ENCODE data around the gene CTRL.
"Not testable (repeated sequence)": the region's sequence is repeated elsewhere in the genome, so short reads cannot be mapped to it uniquely, and the experiment has no call there.

DNA sequence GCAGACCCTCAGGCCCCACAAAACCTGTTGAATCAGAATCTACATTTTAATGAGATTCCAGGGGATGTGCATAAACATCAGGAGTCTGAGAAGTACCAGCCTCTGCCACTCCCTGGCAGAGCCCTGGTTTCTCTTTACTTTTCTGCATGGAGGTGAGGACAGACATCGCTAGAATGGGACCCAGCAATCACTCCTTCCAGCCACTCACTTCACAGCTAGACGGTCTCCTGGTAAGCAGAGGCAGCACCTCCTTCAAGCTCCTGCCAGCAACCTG lies 16.2 kb downstream of the CTRL start:
- TF ChIP-seq, protein P1, sequence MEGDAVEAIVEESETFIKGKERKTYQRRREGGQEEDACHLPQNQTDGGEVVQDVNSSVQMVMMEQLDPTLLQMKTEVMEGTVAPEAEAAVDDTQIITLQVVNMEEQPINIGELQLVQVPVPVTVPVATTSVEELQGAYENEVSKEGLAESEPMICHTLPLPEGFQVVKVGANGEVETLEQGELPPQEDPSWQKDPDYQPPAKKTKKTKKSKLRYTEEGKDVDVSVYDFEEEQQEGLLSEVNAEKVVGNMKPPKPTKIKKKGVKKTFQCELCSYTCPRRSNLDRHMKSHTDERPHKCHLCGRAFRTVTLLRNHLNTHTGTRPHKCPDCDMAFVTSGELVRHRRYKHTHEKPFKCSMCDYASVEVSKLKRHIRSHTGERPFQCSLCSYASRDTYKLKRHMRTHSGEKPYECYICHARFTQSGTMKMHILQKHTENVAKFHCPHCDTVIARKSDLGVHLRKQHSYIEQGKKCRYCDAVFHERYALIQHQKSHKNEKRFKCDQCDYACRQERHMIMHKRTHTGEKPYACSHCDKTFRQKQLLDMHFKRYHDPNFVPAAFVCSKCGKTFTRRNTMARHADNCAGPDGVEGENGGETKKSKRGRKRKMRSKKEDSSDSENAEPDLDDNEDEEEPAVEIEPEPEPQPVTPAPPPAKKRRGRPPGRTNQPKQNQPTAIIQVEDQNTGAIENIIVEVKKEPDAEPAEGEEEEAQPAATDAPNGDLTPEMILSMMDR (IDR thresholded peaks at IDR 0.05): not testable (repeated sequence)
- not testable (repeated sequence) for TF ChIP-seq POLR2A (IDR thresholded peaks at IDR 0.05)
